Panc1 (cell line): ENCODE measurements around the gene NT5DC2. TPM values are rescaled to one million over a fixed set of nuclear protein-coding genes. Genes with fewer than 3 reads are reported as not detected.

Experiments used
- ATAC-seq: fragments of 200-7000 bp; cut with Tn5 transposase; 2 replicates; pipeline ENCODE4 v1.9.1; 2020; ENCODE audit warnings: mild to moderate bottlenecking, moderate library complexity
- BruUV-seq: library from RNA; stranded (reverse); fragments of 400-500 nt; replicated peaks from 2 replicates; lab custom pipeline; 2021; lab: Mats Ljungman, UMichigan
- CTCF ChIA-PET: fragments of 300-600 bp; sonication (Branson Sonifier 250); formaldehyde crosslinking; loops from one replicate; lab custom pipeline; 2022; ENCODE audit warnings: antibody characterized with exemption; lab: Charles Lee
- POLR2A ChIA-PET: fragments of 300-600 bp; sonication (Branson Sonifier 250); formaldehyde crosslinking; loops from one replicate; lab custom pipeline; 2022; ENCODE audit warnings: antibody characterized with exemption; lab: Charles Lee
- DNase-seq: peaks from one replicate; pipeline ENCODE4 v3.0.0-alpha.2; 2010; ENCODE audit warnings: low read depth, low spot score
- H3K27ac ChIP-seq: 2 replicates; pipeline ENCODE4 v1.5.1; 2011; ENCODE audit warnings: mild to moderate bottlenecking, low read length, inconsistent platforms
- H3K27me3 ChIP-seq: fragments of 200-500 bp; sonication (Bioruptor generic); 2 replicates; pipeline ENCODE4 v1.6.0; 2014; ENCODE audit warnings: low read length, inconsistent platforms; ENCODE audit not compliant: control insufficient read depth, insufficient read depth
- H3K36me3 ChIP-seq: fragments of 200-500 bp; sonication (Bioruptor generic); 2 replicates; pipeline ENCODE4 v1.5.1; 2014; ENCODE audit warnings: inconsistent platforms, mild to moderate bottlenecking, low read length, moderate library complexity; ENCODE audit not compliant: control insufficient read depth, insufficient read depth
- H3K4me1 ChIP-seq: 2 replicates; pipeline ENCODE4 v1.5.1; 2011; ENCODE audit warnings: inconsistent platforms, mild to moderate bottlenecking, low read length, moderate library complexity; ENCODE audit not compliant: control insufficient read depth, insufficient read depth
- H3K4me3 ChIP-seq, 2 experiments: 2 replicates each; pipeline ENCODE4 v1.5.1; 2011 to 2012; ENCODE audit warnings: low read depth in 2 of 2, low read length in 2 of 2, mild to moderate bottlenecking in 2 of 2, inconsistent platforms in 1 of 2, moderate library complexity in 1 of 2
- H3K9me3 ChIP-seq: fragments of 200-500 bp; sonication (Bioruptor generic); 2 replicates; pipeline ENCODE4 v1.5.1; 2014; ENCODE audit warnings: low read depth, mild to moderate bottlenecking, inconsistent platforms, low read length, moderate library complexity; ENCODE audit not compliant: control insufficient read depth, insufficient read depth
- POLR2AphosphoS5 ChIP-seq: IDR thresholded peaks from 2 replicates; pipeline ENCODE4 v1.6.1; 2012; ENCODE audit warnings: mild to moderate bottlenecking, low read depth, low read length, moderate library complexity
- SIN3A ChIP-seq: IDR thresholded peaks from 2 replicates; pipeline ENCODE4 v1.6.1; 2012; ENCODE audit warnings: low read depth, mild to moderate bottlenecking, low read length, moderate library complexity, borderline replicate concordance; ENCODE audit not compliant: insufficient read depth
- TCF7L2 ChIP-seq: IDR thresholded peaks from 2 replicates; pipeline ENCODE4 v1.6.1; 2011; ENCODE audit warnings: mild to moderate bottlenecking, low read depth, low read length, inconsistent platforms
- in situ Hi-C: cut with HindIII; loops from 2 replicates; pipeline ENCODE4 v1.10.0; 2016; ENCODE audit warnings: low sequenced_read_pairs, low pct_unique_long_range_greater_than_20kb
- intact Hi-C: fragments of 100-400 bp; cut with micrococcal nuclease; formaldehyde crosslinking; loops from one replicate; pipeline ENCODE4 v1.10.0; 2022; ENCODE audit not compliant: unreplicated experiment
- total RNA-seq: library from RNA; stranded (reverse); gene quantifications from one replicate; pipeline ENCODE4 v1.2.1, GENCODE V29; 2021; ENCODE audit not compliant: unreplicated experiment
- TF ChIP-seq, protein P1 (sequence below), 2 experiments: IDR thresholded peaks; 2 replicates each; pipeline ENCODE4 v1.6.1; 2011 to 2012; ENCODE audit warnings: low read depth in 2 of 2, control low read depth in 1 of 2, low read length in 1 of 2, mild to moderate bottlenecking in 1 of 2, moderate library complexity in 1 of 2; ENCODE audit not compliant: insufficient read depth in 1 of 2
- TF ChIP-seq, protein P2 (sequence below): fragments of 450-650 bp; IDR thresholded peaks from 2 replicates; pipeline ENCODE4 v1.5.1; 2017; ENCODE audit warnings: mild to moderate bottlenecking

Gene NT5DC2
- total RNA-seq, 1 experiment from 2014 or later, result 137 TPM

DNA sequence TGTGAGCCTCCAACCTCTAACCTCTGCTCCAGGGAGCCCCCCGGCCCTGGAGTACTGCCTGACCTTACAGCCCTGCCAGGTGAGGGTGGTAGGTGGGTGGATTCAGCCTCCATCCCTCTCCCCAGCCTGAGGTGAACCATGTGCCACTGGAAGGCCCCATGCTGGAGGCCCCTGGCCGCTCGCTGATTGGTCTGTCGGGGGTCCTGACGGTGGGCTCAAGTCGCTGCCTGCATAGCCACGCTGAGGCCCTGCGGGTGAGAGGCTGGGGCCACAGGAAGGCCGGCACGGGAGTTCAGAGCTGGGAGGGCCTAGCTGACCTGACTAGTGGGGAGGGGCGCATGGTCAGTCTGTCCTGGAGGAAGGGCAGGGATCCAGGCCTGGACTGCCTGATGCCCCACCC lies 19.1 kb downstream of the NT5DC2 start:
- no peaks in the 10 kb centered on the region for H3K36me3 ChIP-seq
- in situ Hi-C loops (no loop called here), intact Hi-C loops (no loop called here)
- DNase-seq, result no peak
- H3K27ac ChIP-seq, result no peak overlapping the region
- TF ChIP-seq, protein P1, sequence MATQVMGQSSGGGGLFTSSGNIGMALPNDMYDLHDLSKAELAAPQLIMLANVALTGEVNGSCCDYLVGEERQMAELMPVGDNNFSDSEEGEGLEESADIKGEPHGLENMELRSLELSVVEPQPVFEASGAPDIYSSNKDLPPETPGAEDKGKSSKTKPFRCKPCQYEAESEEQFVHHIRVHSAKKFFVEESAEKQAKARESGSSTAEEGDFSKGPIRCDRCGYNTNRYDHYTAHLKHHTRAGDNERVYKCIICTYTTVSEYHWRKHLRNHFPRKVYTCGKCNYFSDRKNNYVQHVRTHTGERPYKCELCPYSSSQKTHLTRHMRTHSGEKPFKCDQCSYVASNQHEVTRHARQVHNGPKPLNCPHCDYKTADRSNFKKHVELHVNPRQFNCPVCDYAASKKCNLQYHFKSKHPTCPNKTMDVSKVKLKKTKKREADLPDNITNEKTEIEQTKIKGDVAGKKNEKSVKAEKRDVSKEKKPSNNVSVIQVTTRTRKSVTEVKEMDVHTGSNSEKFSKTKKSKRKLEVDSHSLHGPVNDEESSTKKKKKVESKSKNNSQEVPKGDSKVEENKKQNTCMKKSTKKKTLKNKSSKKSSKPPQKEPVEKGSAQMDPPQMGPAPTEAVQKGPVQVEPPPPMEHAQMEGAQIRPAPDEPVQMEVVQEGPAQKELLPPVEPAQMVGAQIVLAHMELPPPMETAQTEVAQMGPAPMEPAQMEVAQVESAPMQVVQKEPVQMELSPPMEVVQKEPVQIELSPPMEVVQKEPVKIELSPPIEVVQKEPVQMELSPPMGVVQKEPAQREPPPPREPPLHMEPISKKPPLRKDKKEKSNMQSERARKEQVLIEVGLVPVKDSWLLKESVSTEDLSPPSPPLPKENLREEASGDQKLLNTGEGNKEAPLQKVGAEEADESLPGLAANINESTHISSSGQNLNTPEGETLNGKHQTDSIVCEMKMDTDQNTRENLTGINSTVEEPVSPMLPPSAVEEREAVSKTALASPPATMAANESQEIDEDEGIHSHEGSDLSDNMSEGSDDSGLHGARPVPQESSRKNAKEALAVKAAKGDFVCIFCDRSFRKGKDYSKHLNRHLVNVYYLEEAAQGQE (IDR thresholded peaks at IDR 0.05; ENCODE audit: insufficient read depth in 1 of 2, low read depth in 2 of 2, low read length in 1 of 2), result no peak
- TF ChIP-seq SIN3A, result no peak
- no peak for TF ChIP-seq TCF7L2
- TF ChIP-seq, protein P2, sequence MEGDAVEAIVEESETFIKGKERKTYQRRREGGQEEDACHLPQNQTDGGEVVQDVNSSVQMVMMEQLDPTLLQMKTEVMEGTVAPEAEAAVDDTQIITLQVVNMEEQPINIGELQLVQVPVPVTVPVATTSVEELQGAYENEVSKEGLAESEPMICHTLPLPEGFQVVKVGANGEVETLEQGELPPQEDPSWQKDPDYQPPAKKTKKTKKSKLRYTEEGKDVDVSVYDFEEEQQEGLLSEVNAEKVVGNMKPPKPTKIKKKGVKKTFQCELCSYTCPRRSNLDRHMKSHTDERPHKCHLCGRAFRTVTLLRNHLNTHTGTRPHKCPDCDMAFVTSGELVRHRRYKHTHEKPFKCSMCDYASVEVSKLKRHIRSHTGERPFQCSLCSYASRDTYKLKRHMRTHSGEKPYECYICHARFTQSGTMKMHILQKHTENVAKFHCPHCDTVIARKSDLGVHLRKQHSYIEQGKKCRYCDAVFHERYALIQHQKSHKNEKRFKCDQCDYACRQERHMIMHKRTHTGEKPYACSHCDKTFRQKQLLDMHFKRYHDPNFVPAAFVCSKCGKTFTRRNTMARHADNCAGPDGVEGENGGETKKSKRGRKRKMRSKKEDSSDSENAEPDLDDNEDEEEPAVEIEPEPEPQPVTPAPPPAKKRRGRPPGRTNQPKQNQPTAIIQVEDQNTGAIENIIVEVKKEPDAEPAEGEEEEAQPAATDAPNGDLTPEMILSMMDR, result no peak
- no peak for TF ChIP-seq POLR2AphosphoS5
- BruUV-seq, result no TSS peak
- POLR2A ChIA-PET, result no interaction called here
- ATAC-seq, result no peak
- CTCF ChIA-PET, result no interaction called here
- no peaks in the 10 kb centered on the region for H3K27me3 ChIP-seq
- no peak overlapping the region for H3K4me3 ChIP-seq
- H3K9me3 ChIP-seq, result no peaks in the 10 kb centered on the region
- no peaks in the 10 kb centered on the region for H3K4me1 ChIP-seq

DNA sequence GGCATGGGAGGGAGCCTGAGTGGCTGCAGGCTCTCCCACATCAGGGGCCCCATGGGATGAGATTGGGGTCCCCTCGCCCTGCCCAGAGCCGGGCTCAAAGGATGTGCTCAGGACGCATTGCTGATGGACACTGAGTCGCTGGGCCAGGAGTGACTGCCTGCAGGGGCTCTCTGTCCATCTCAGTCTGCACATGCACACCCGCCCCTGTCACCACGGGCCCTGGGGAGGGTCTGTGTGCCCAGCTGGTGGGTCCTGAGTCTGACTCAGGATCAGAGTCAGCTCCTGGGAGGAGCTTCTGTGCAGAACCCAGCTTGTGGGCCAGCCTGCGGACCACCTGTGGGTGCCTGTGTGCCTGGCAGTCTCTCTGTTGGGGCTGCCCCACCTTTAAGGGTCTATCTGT lies 20.4 kb downstream of the NT5DC2 start:
- in situ Hi-C loops (no loop called here), intact Hi-C loops (no loop called here)
- no TSS peak for BruUV-seq
- Histone ChIP-seq H3K4me1 (no peaks in the 10 kb centered on the region), H3K36me3 (no peaks in the 10 kb centered on the region), H3K27ac (no peak overlapping the region), H3K4me3 (no peak overlapping the region), H3K9me3 (no peaks in the 10 kb centered on the region), H3K27me3 (no peaks in the 10 kb centered on the region)
- CTCF ChIA-PET, result no interaction called here
- TF ChIP-seq TCF7L2 (no peak), SIN3A (no peak), POLR2AphosphoS5 (no peak)
- TF ChIP-seq, protein P2, result no peak
- TF ChIP-seq, protein P1 (IDR thresholded peaks at IDR 0.05; ENCODE audit: insufficient read depth in 1 of 2, low read depth in 2 of 2, low read length in 1 of 2), result no peak
- POLR2A ChIA-PET, result no interaction called here
- ATAC-seq (no peak), DNase-seq (no peak)
